HEK293 (cell line): ENCODE results near the gene GPHA2.
A peak's percentile ranks its signal among the peaks of the same experiment; 100 is the strongest.

Source experiments
- CTCF ChIA-PET: fragments of 350-600 bp; formaldehyde crosslinking; extraction: SDS; loops from one replicate; lab custom pipeline; 2021; ENCODE audit warnings: antibody characterized with exemption; lab: Yijun Ruan, JAX
- POLR2A ChIA-PET: fragments of 300-600 bp; formaldehyde crosslinking; extraction: SDS; loops from one replicate; lab custom pipeline; 2020; ENCODE audit warnings: antibody characterized with exemption, inconsistent platforms; lab: Yijun Ruan, JAX
- H3K27ac ChIP-seq: fragments of 200-500 bp; sonication (Bioruptor generic); 2 replicates; pipeline ENCODE4 v1.5.1; 2014; ENCODE audit warnings: low read depth, low read length, control low read depth, inconsistent platforms; ENCODE audit errors: extremely low read depth
- H3K36me3 ChIP-seq, 2 experiments: fragments of 200-500 bp in 1 of 2; sonication (Bioruptor generic) in 1 of 2; 1 replicate in 1 of 2; 2 replicates in 1 of 2; pipeline ENCODE4 v1.5.1; 2014 to 2017; ENCODE audit warnings: inconsistent platforms in 2 of 2, low read length in 2 of 2; ENCODE audit not compliant: control insufficient read depth in 2 of 2, insufficient read depth in 1 of 2
- H3K4me1 ChIP-seq: fragments of 200-500 bp; sonication (Bioruptor generic); 2 replicates; pipeline ENCODE4 v1.5.1; 2014; ENCODE audit warnings: mild to moderate bottlenecking, low read length, inconsistent platforms; ENCODE audit not compliant: control insufficient read depth, insufficient read depth
- H3K4me3 ChIP-seq: 2 replicates; pipeline ENCODE4 v1.5.1; 2011; ENCODE audit warnings: low read depth, mild to moderate bottlenecking, control low read depth, low read length, moderate library complexity
- H3K9me3 ChIP-seq: fragments of 200-500 bp; sonication (Bioruptor generic); 2 replicates; pipeline ENCODE4 v1.5.1; 2014; ENCODE audit warnings: low read depth, low read length, inconsistent platforms; ENCODE audit not compliant: control insufficient read depth, insufficient read depth
- ATF2 ChIP-seq: fragments of 450-650 bp; formaldehyde crosslinking; IDR thresholded peaks from 2 replicates; pipeline ENCODE4 v1.5.1; 2016; ENCODE audit warnings: missing biosample characterization, missing genetic modification characterization, low read depth
- PRDM10 ChIP-seq: fragments of 450-650 bp; formaldehyde crosslinking; IDR thresholded peaks from 2 replicates; pipeline ENCODE4 v1.5.1; 2016; ENCODE audit warnings: missing biosample characterization, missing genetic modification characterization
- ZBTB11 ChIP-seq: fragments of 450-650 bp; formaldehyde crosslinking; conservative IDR thresholded peaks from 2 replicates; pipeline ENCODE4 v1.5.1; 2016; ENCODE audit warnings: low read depth, missing biosample characterization, missing genetic modification characterization
- ZNF140 ChIP-seq: fragments of 450-650 bp; formaldehyde crosslinking; IDR thresholded peaks from 2 replicates; pipeline ENCODE4 v1.5.1; 2016; ENCODE audit warnings: missing biosample characterization, missing genetic modification characterization
- ZNF169 ChIP-seq: fragments of 450-650 bp; formaldehyde crosslinking; IDR thresholded peaks from 2 replicates; pipeline ENCODE4 v1.5.1; 2016; ENCODE audit warnings: missing biosample characterization, missing genetic modification characterization
- ZNF292 ChIP-seq: fragments of 450-650 bp; formaldehyde crosslinking; IDR thresholded peaks from 2 replicates; pipeline ENCODE4 v1.5.1; 2016; ENCODE audit warnings: low read depth, missing biosample characterization, missing genetic modification characterization, borderline replicate concordance
- ZNF324 ChIP-seq: fragments of 450-650 bp; formaldehyde crosslinking; IDR thresholded peaks from 2 replicates; pipeline ENCODE4 v1.5.1; 2016; ENCODE audit warnings: missing biosample characterization, missing genetic modification characterization
- ZNF335 ChIP-seq: fragments of 450-650 bp; formaldehyde crosslinking; conservative IDR thresholded peaks from 2 replicates; pipeline ENCODE4 v1.5.1; 2016; ENCODE audit warnings: missing biosample characterization, missing genetic modification characterization
- ZNF404 ChIP-seq: fragments of 450-650 bp; formaldehyde crosslinking; IDR thresholded peaks from 2 replicates; pipeline ENCODE4 v1.5.1; 2017; ENCODE audit warnings: missing biosample characterization, missing genetic modification characterization
- ZNF501 ChIP-seq: fragments of 450-650 bp; formaldehyde crosslinking; IDR thresholded peaks from 2 replicates; pipeline ENCODE4 v1.5.1; 2016; ENCODE audit warnings: missing biosample characterization, missing genetic modification characterization
- ZNF518A ChIP-seq: fragments of 450-650 bp; formaldehyde crosslinking; conservative IDR thresholded peaks from 2 replicates; pipeline ENCODE4 v1.5.1; 2016; ENCODE audit warnings: low read depth, missing biosample characterization, missing genetic modification characterization
- ZNF747 ChIP-seq: fragments of 450-650 bp; formaldehyde crosslinking; IDR thresholded peaks from 2 replicates; pipeline ENCODE4 v1.5.1; 2016; ENCODE audit warnings: missing biosample characterization, missing genetic modification characterization
- ZNF837 ChIP-seq: fragments of 450-650 bp; formaldehyde crosslinking; IDR thresholded peaks from 2 replicates; pipeline ENCODE4 v1.5.1; 2016; ENCODE audit warnings: missing biosample characterization, missing genetic modification characterization

GPHA2 gene

GRCh38 chr11:64934682-64935358, 873 bp downstream of the GPHA2 start (continued):
- TF ChIP-seq ZNF169 (tag by site-specific recombination) (no peak), ZNF747 (tag by site-specific recombination) (no peak), ZBTB11 (tag by site-specific recombination) (no peak), ZNF518A (tag by site-specific recombination) (no peak), ZNF140 (no peak), ZNF292 (tag by site-specific recombination) (no peak), ZNF501 (tag by site-specific recombination) (no peak), ZNF324 (tag by site-specific recombination) (no peak), ZNF837 (tag by site-specific recombination) (no peak), ATF2 (tag by site-specific recombination) (no peak)

GRCh38 chr11:64933935-64934681, 1.6 kb downstream of the GPHA2 start:
- TF ChIP-seq PRDM10: peak; percentile 87
- TF ChIP-seq ZNF404 (tag by site-specific recombination): no peak
- TF ChIP-seq ZNF335 (tag by site-specific recombination): no peak
- Histone ChIP-seq H3K36me3 (peaks cover 0 to 59% of the 10 kb centered on the region in 2 experiments; a peak in 1 of 3 replicates), H3K9me3 (no peaks in the 10 kb centered on the region), H3K4me1 (no peaks in the 10 kb centered on the region), H3K27ac (no peak overlapping the region), H3K4me3 (no peak overlapping the region)
- ChIA-PET POLR2A (interaction anchor here (1.5 to 2.3 kb wide), 2 partner anchors 10 to 15 kb away, joined by 3 to 8 read pairs; partner anchors contain the start of gene PPP2R5B), CTCF (interaction anchor here (0.6 to 1.3 kb wide), 4 partner anchors 8 to 62 kb away, joined by 3 to 5 read pairs (median 4); no protein-coding TSS in a partner anchor)
